DMS 273 treated with DMSO at 0.1 percent for 48 hours (cell line): Measurements from ENCODE around the gene HLX.

Source experiments
- DNase-seq: peaks from one replicate; lab custom pipeline; 2025; lab: John Stamatoyannopoulos, UW

HLX gene

GRCh38 chr1:220896092-220896491 lies 16.8 kb downstream of the HLX start:
- DNase-seq = no peak

GRCh38 chr1:220900842-220901241 lies 21.6 kb downstream of the HLX start:
- DNase-seq = no peak

GRCh38 chr1:220901881-220902280 lies 22.6 kb downstream of the HLX start:
- DNase-seq = no peak

- no peak for DNase-seq
Observed at GRCh38 chr1:220902916-220903315, 23.7 kb downstream of the HLX start.

GRCh38 chr1:220904876-220905275 lies 25.6 kb downstream of the HLX start:
- DNase-seq = no peak

- DNase-seq = no peak
Observed at GRCh38 chr1:220905650-220906560, 26.7 kb downstream of the HLX start.

GRCh38 chr1:220906561-220907334 lies 27.5 kb downstream of the HLX start:
- DNase-seq = no peak

- no peak for DNase-seq
Observed at GRCh38 chr1:220908757-220909156, 29.5 kb downstream of the HLX start.

GRCh38 chr1:220910021-220910420 lies 30.8 kb downstream of the HLX start:
- DNase-seq = no peak

GRCh38 chr1:220914283-220915116 lies 35.3 kb downstream of the HLX start:
- no peak for DNase-seq

- no peak for DNase-seq
Observed at GRCh38 chr1:220915117-220915440, 35.8 kb downstream of the HLX start.

GRCh38 chr1:220915954-220916353 lies 36.7 kb downstream of the HLX start:
- no peak for DNase-seq

- DNase-seq = no peak
Observed at GRCh38 chr1:220917101-220917500, 37.9 kb downstream of the HLX start.

- no peak for DNase-seq
Observed at GRCh38 chr1:220917535-220918209, 38.4 kb downstream of the HLX start.

- no peak for DNase-seq
Observed at GRCh38 chr1:220918285-220918951, 39.2 kb downstream of the HLX start.

- DNase-seq = no peak
Observed at GRCh38 chr1:220920967-220921366, 41.7 kb downstream of the HLX start.

- no peak for DNase-seq
Observed at GRCh38 chr1:220921498-220921897, 42.3 kb downstream of the HLX start.

- DNase-seq = peak; percentile 42
Observed at GRCh38 chr1:220921971-220922635, 42.9 kb downstream of the HLX start.

GRCh38 chr1:220922951-220923350 lies 43.7 kb downstream of the HLX start:
- DNase-seq = peak; percentile 93

GRCh38 chr1:220924331-220924970 lies 45.2 kb downstream of the HLX start:
- DNase-seq = no peak
